ENCODE measurements around the gene IPO9. TPM values are rescaled to one million over a fixed set of nuclear protein-coding genes. Genes with fewer than 3 reads are reported as not detected.

Gene IPO9
- total RNA-seq, 5 donors from 2014 or later (not counting 1 experiment from before 2014, with no cell fraction given): 28.2 to 39.9 (median 36.9) TPM

DNA sequence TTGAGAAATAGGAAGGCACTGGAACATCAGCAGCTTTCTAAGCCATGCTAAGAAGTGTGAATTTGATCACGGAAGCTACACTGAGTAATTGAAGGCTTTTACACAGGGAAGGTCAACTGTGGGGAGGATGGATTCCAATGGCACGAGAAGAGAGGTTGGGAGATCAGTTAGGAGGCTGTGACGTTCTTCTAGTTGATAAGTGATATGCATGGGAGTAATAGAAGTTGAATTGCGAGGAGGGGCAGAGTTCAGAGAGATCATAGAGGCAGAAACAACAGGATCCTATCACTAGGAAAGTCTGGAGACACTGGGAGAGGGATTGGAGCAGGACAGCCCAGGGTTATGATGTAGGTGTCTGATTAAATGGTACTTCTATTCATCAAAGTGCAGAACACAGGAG is 101.2 kb downstream of the IPO9 start:
- ChIA-PET POLR2A (no interaction called here), CTCF (no interaction called here)
- Mint-ChIP-seq H3K27ac (no peak overlapping the region), H3K27me3 (peaks cover 4 to 8% of the 10 kb centered on the region in 2 donors), H3K9me3 (no peaks in the 10 kb centered on the region), H3K4me1 (no peaks in the 10 kb centered on the region), H3K4me3 (no peak overlapping the region), H3K36me3 (no peaks in the 10 kb centered on the region)
- Histone ChIP-seq H3K4me1 (ENCODE audit: control insufficient read depth in 1 of 2, extremely low read depth in 1 of 2, insufficient read depth in 2 of 2, low read length in 2 of 2) (no peaks in the 10 kb centered on the region), H3K9me3 (no peaks in the 10 kb centered on the region), H3K27ac (ENCODE audit: low read length) (no peak overlapping the region), H3K27me3 (replicated peaks in 1 of 2; ENCODE audit: control insufficient read depth in 2 of 2, extremely low read depth in 1 of 2, insufficient read depth in 2 of 2, low read length in 1 of 2) (peaks cover 0 to 14% of the 10 kb centered on the region in 2 experiments), H3K36me3 (ENCODE audit: control insufficient read depth in 2 of 2, extremely low read depth in 1 of 2, insufficient read depth in 1 of 2, low read length in 1 of 2) (no peaks in the 10 kb centered on the region), H3K4me3 (ENCODE audit: control insufficient read depth in 1 of 2, extremely low read depth in 1 of 2, low read length in 1 of 2) (no peak overlapping the region)
- 70% methylated on average over 4 of the region's 4 CpGs for WGBS (ENCODE audit: insufficient coverage)
- ATAC-seq (replicated peaks in 1 of 4) (no peak), DNase-seq (no peak)

GRCh38 chr1:201930803-201931202 is 101.8 kb downstream of the IPO9 start:
- ATAC-seq (replicated peaks in 1 of 4) (no peak), DNase-seq (no peak)
- H3K27ac ChIP-seq (ENCODE audit: low read length): no peak overlapping the region
- H3K4me3 ChIP-seq (ENCODE audit: control insufficient read depth in 1 of 2, extremely low read depth in 1 of 2, low read length in 1 of 2): no peak overlapping the region
- H3K9me3 Mint-ChIP-seq: no peaks in the 10 kb centered on the region
- H3K36me3 Mint-ChIP-seq: no peaks in the 10 kb centered on the region
- WGBS (ENCODE audit: insufficient coverage): 83% methylated on average over 4 of the region's 5 CpGs
- H3K4me3 Mint-ChIP-seq: no peak overlapping the region
- peaks cover 0 to 14% of the 10 kb centered on the region in 2 experiments for H3K27me3 ChIP-seq (replicated peaks in 1 of 2; ENCODE audit: control insufficient read depth in 2 of 2, extremely low read depth in 1 of 2, insufficient read depth in 2 of 2, low read length in 1 of 2)
- no peaks in the 10 kb centered on the region for H3K9me3 ChIP-seq
- peaks cover 4 to 6% of the 10 kb centered on the region in 2 donors for H3K27me3 Mint-ChIP-seq
- H3K4me1 Mint-ChIP-seq: no peaks in the 10 kb centered on the region
- no peak overlapping the region for H3K27ac Mint-ChIP-seq
- H3K36me3 ChIP-seq (ENCODE audit: control insufficient read depth in 2 of 2, extremely low read depth in 1 of 2, insufficient read depth in 1 of 2, low read length in 1 of 2): no peaks in the 10 kb centered on the region
- H3K4me1 ChIP-seq (ENCODE audit: control insufficient read depth in 1 of 2, extremely low read depth in 1 of 2, insufficient read depth in 2 of 2, low read length in 2 of 2): no peaks in the 10 kb centered on the region
- ChIA-PET POLR2A (no interaction called here), CTCF (interaction anchor here in 1 of 2 donors (0.7 kb wide), 1 partner anchor 44 kb away, joined by 4 read pairs; no protein-coding TSS in a partner anchor)

Other genes starting within 250 kb of the IPO9 start
- under 1 TPM; 0.38 to 0.88 (median 0.54) TPM for gene SHISA4, start 59.7 kb downstream of the IPO9 start, total RNA-seq
- gene LMOD1, start 117.4 kb downstream of the IPO9 start, total RNA-seq: under 1 TPM in 3 of 5 donors, not detected in 2; 0.10 to 0.29 (median 0.16) TPM
- 10 to 100 TPM; 28.7 to 37.6 (median 29.9) TPM for gene TIMM17A, start 126.3 kb downstream of the IPO9 start, total RNA-seq
- 10 to 100 TPM; 20.1 to 30.4 (median 23.9) TPM for gene RNPEP, start 153.5 kb downstream of the IPO9 start, total RNA-seq
- gene ELF3, start 181.4 kb downstream of the IPO9 start, total RNA-seq: 1 to 10 TPM in 4 of 5 donors, under 1 TPM in 1; 0.90 to 3.7 (median 1.5) TPM